ENCODE measurements around the gene DENND2D. TPM values are rescaled to one million over a fixed set of nuclear protein-coding genes. Genes with fewer than 3 reads are reported as not detected.

Gene DENND2D
- total RNA-seq, 2 experiments from 2014 or later, result 232 TPM

DNA sequence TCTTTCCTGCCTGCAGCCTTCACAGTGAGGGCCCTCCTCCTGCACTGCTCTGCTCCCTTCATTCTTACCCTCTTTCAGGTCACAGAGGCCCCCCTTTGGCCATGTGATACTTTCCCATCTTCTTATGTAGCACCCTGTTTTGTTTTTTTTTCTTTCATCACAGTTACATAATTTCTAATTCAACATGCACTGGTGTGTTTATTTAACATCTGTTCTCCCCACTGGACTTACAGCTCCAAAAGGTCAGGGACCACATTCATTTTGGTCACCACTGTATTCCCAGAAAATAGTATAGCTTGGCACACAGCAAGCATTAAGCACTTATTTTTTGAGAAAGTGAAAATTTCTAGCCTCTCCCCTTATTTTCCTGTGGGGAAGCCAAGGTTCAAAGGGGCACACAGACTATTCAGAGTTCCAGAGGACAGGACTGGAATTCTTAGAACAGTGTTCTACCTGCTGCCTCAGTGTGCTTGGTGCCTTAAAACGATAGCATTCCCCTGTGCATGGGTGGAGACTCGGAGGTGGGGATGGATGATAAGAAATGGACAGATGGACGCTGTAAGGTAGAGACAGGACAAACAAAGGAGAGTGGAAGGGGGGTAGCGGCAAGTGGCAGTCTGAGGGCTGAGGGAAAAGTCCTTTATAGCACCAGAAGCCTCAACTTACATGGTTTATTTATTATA lies 5.3 kb downstream of the DENND2D start:
- POLR2A ChIA-PET, result interaction anchor here (1.1 kb wide), 1 partner anchor 9 kb away, joined by 3 read pairs; no protein-coding TSS in a partner anchor
- CTCF ChIA-PET, result interaction anchor here (1.4 to 7.3 kb wide), 2 partner anchors 23 to 27 kb away, joined by 3 to 73 read pairs; no protein-coding TSS in a partner anchor

DNA sequence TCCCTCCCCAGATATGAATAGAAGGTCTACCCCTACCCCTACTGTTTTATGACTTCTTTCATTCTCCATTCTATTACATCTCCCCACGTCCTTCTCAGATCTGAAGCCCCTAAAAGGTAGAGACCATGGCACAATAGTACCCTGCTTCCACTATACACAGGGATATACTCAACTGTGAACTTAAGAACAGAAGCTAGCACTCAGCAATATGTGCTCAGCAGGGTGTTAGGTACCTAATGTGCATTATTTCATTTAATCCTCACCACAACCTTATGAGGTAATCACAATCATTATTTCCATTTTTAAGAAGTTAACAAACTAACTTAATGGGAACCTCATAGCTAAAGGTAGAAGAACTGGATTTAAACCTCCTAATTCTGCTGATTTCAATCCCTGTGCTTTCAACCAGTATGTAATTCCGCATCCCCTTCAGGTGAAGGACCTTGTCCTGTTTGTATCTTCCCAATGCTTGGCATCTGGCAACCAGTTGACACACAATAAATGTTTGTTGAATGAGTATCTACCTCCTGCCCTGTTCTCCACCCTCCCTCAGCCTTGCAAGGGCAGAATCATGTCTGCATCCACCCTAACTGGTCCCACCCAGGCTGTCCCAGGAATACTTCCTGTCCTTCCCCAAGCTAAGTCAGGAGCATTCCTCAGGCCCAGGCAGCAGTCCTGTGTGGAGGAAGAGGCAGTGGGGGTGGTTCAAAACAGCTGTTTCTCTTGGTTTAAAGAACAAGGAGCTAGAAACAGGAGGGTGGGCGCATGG lies 6.5 kb downstream of the DENND2D start:
- ChIA-PET POLR2A (interaction anchor here (1.8 kb wide), 1 partner anchor 22 kb away, joined by 10 read pairs; no protein-coding TSS in a partner anchor), CTCF (no interaction called here)

DNA sequence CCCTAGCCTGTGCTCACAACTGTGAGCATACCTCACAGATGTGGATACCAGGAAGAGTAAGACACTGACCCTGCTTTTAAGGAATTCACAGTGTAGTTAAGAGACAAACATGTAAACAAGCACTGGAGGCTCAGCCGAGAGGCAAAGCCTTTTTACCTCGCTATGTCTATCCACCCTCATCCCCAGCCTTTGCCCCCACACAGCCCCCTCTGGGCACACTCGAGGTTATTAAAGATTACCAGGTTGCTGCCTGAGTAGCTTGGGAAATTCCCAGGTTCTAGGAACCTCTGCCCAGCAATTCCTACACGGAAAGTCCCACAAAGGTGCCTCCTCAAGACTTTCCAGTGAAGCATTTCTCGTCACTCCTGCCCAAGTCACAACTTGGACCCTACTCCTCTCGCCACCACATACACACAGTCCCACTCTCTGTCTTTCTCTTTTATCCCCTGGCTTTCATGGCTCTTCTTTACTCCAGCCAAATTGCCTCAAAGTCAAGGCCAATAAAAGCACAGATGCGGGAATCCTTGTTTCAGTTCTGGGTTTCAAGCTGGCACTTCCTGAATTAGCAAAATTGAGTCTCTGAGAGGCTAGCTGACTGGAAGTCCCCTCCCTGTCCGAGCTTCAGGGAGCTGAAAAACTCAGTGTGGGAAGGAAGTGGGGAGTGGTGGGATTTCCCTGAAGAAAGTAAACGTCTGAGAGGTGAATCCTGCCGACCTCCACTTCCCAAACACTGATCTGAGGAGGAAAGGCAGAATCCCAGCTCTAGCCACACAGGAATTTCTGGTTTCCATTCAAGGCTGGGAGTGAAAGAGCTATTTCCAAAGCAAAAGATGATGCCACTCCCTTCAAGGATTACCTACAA lies 7.6 kb downstream of the DENND2D start:
- CTCF ChIA-PET, result interaction anchor here (0.8 to 1.5 kb wide), 2 partner anchors 25 to 28 kb away, joined by 3 to 5 read pairs; no protein-coding TSS in a partner anchor
- POLR2A ChIA-PET, result interaction anchor here (1.8 kb wide), 1 partner anchor 23 kb away, joined by 10 read pairs; no protein-coding TSS in a partner anchor

DNA sequence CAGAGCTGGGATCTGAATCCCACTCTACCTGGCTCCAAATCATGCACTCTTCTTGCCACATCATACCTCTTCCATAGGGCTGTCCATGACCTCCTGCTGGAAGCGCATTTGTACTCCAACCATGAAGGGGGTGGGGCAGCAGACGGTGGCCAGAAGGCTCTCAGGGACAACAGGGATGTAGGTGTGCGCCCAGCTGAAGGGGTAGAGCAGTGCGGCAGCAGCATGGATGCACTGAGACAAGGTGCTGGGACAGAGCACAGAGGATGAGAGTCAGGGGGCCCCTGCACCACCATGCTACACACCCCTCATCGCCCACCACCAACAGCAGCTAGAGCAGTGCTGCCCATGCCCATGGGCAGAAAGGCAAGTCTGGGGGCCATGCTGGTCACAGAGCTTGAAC lies 8.4 kb downstream of the DENND2D start:
- POLR2A ChIA-PET, result interaction anchor here (0.9 kb wide), 1 partner anchor 10 kb away, joined by 3 read pairs; no protein-coding TSS in a partner anchor
- CTCF ChIA-PET, result interaction anchor here (1.5 kb wide), 1 partner anchor 29 kb away, joined by 5 read pairs; no protein-coding TSS in a partner anchor

DNA sequence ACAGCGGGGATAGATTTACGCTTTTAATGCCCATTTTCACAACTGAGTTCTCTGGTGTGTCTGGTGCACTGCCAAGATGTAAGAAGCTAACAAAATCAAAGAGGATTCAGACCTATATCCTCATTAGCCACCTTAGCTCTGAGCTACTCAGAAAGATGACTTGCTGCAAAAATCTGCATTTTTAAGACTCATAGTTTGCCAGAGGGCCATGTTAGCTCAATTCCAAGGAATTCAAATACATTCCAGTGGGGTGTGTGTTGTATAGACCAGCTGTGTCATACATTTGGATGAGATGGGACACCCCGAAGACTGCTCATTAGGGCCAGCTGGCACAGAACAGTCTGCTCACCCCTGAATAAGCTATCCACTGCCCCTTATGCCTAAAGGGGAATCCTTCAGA lies 8.9 kb downstream of the DENND2D start:
- ChIA-PET CTCF (interaction anchor here (1.5 kb wide), 1 partner anchor 30 kb away, joined by 5 read pairs; no protein-coding TSS in a partner anchor), POLR2A (interaction anchor here (0.8 to 0.9 kb wide), 2 partner anchors 9 to 10 kb away, joined by 3 read pairs; partner anchors contain the start of gene DENND2D)

DNA sequence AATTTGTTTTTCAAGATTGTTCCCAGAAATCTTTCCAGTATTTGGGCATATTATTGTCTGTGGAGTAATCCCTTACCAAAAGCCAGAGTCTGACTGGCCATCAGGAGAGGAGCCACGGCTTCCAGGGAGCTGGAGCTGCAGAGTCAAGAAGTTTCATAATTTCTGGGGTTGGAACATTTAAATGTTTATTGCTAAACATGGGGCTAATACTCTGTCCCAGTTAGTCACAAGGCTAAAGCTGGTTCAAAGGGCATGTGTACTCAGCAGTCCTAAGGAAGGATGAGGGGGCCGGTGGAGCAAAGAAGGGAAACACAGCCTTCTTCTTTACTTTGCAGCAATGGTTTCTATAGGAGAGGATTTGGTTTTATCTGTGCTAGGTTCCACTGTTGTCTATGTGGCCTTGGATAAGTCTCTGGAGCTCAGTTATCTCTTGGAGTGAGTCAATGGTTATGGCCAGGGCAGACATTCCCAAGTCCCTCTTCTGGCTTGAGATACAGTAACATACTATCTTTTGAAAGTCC lies 9.5 kb downstream of the DENND2D start:
- ChIA-PET CTCF (interaction anchor here (1.5 kb wide), 1 partner anchor 30 kb away, joined by 5 read pairs; no protein-coding TSS in a partner anchor), POLR2A (interaction anchor here (0.8 kb wide), 1 partner anchor 9 kb away, joined by 3 read pairs; the partner anchor contains the start of gene DENND2D)

DNA sequence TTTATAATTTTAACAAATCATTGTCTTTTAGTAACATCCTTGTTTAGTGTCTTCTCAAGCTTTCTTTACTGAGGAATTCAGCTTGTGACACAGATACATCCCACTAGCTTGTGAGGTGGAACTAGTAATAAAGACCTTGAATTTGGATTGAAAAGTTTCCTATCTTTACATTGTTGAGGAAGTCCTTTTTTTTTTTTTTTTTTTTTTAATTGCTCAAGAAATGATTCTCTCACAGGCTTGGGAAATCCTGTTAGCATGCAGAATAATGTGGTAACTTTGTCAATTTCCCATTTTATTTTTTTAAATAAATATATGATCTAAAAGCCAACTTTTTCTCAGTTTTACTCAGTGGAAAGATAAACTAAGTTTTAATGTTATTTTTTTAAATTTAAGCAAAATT lies 15.8 kb downstream of the DENND2D start:
- POLR2A ChIA-PET, result no interaction called here

DNA sequence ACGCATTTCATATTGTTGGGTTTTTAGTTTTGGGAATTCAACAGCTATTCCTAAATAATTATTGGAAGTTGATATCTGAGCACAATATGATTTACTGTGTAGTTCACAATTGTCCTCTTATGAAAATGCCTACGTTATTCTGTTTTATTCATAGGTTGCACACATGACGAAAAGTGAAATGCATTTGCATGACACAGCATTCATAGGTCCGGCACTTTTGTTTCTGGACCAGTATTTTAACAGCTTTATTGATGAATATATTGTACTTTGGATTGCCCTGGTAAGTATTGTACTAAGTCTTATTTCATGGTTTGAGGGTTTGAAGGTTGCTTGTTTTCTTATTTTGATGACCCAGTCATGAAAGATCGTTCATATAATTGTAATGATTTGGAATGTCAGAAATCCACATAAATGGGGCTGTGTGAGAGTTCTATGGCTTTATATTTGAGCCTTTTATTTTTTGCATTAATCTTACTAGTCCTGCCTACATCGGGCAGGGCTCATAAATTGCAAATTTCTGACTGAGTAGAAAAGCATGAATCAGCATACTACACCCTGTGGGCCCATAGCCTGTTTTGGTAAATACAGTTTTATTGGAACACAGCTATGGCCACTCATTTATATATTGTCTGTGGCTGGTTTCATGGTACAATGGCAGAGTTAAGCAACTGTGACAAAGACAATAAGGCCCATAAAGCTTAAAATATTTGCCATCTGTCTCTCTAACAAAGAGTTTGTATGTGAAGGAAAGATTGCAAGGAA lies 17.0 kb downstream of the DENND2D start:
- ChIA-PET POLR2A (interaction anchor here (1.1 kb wide), 1 partner anchor 44 kb away, joined by 7 read pairs; the partner anchor contains the start of genes CEPT1 and DRAM2), CTCF (interaction anchor here (1.1 kb wide), 1 partner anchor 31 kb away, joined by 4 read pairs; no protein-coding TSS in a partner anchor)

More for the DNA sequence above, 15.8 kb downstream of the DENND2D start:
- CTCF ChIA-PET, result interaction anchor here (0.7 kb wide), 2 partner anchors 38 to 47 kb away, joined by 3 to 4 read pairs; no protein-coding TSS in a partner anchor

DNA sequence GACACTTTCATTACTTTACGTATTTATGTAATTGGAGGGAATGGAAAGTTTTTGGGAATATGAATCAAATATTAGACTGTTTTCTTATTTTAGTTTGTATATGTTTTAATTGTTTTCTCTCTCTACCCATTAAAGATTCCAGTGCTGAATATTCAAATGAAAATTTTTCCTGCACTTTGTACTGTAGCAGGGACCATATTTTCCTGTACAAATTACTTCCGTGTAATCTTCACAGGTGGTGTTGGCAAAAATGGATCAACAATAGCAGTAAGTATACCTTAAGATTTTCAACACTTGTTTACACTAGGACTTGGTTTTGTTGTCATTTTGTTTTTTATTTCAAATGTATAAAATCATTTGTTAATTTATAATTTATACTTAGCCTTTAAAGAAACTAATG lies 18.4 kb downstream of the DENND2D start:
- CTCF ChIA-PET, result interaction anchor here (1.1 kb wide), 1 partner anchor 32 kb away, joined by 4 read pairs; no protein-coding TSS in a partner anchor
- POLR2A ChIA-PET, result interaction anchor here (0.8 kb wide), 1 partner anchor 10 kb away, joined by 3 read pairs; no protein-coding TSS in a partner anchor

DNA sequence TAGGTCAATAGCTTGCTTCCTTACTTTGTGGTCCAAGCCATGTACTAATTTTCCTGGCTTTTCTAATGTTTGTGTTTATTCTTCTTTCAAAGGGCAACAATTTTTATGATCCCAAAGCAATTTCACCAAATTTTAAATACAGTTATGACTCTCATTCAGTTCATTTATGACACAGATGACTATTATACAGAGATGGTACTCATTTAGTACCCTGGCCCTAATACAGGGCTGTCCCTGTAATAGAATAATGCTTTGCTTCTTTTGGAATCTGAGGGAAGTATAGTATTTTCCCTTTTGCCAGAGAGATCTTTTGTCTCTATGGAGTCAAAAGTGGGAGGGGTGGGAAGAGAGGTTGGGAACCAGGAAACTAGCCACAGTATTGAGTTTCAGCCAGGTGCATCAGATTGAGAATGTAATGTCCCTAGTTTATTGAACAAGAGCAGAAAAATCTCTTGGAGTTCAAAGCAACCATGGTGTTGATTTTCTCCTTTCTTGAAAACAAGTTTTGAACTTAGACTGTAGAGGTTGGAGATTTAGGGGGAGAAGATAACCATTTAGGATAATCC lies 20.4 kb downstream of the DENND2D start:
- ChIA-PET POLR2A (interaction anchor here (0.6 to 1.2 kb wide), 2 partner anchors 18 to 23 kb away, joined by 3 to 4 read pairs; no protein-coding TSS in a partner anchor), CTCF (no interaction called here)

DNA sequence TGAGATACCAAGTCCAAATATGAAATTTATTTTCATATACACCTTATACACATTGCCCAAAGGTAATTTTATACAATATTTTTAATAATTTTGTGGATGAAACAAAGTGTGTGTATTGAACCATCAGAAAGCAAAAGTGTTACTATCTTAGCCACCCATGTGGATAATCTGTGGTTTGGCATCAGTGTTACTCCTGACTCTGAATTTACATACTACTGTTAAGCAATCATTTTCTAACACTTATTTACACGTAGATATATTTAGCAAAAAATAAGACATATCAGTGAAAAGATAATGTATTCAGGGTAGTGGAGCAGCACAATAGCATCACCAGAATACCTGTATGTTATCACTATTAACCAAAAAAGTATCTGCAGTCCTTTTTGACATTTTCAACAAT lies 23.8 kb downstream of the DENND2D start:
- CTCF ChIA-PET, result interaction anchor here (1.0 kb wide), 2 partner anchors 10 to 15 kb away, joined by 3 read pairs; no protein-coding TSS in a partner anchor
- POLR2A ChIA-PET, result no interaction called here

DNA sequence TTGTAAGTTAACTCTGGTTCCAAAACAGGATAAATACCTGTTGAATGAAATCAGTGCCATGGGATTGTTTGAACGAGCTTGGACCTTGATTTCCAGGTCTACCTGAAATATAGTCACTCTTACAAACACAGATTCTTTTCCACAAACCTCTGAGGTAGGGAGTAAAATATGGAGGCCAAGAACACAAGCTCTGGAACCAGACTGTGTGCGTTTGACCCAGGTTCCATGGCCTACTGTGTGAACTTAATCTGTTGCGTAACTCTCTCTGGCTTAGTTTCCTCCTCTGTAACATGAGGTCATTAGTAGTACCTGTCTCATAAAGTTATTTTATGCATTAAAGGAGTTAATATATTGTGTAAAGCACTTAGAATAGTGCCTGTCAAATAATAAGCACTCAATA lies 25.1 kb downstream of the DENND2D start:
- POLR2A ChIA-PET, result no interaction called here
- CTCF ChIA-PET, result no interaction called here

DNA sequence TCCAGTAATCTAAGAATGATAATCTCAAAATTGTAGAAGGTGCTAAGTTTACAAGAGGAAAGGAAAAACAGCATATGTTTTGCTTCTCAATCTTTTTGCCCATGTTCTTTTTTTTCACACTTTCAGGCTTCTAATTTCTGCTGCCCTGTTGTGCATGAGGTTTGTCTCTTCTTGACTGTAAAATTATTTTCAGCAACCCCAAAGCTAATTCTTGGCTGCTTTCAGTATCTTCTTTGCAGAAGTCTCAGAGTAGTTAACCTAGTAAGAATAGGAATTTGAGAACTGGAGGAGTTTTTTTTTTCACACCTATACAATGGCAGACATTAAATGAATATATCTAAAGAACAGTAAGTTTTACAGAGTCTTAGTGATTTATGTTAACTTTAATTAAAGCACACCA lies 26.4 kb downstream of the DENND2D start:
- POLR2A ChIA-PET, result no interaction called here

DNA sequence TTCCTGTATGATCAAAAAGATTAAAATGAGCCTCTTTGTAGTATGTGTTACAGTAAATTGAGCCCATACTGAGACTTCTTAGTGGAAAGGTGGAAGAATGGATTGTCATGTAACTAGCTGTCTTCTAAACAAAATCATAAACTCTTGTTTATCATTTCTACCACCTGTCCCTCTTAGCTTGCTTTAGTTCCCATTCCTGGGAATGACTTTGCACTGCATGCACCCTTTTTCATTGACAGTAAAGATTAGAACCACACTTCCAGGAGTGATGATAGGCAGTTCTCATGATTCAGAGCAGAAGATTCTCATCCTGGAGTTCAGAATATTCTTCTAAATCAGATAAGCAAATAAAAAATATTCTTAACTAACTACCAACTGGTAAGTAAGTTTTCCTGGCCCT lies 28.0 kb downstream of the DENND2D start:
- POLR2A ChIA-PET, result no interaction called here

More for the DNA sequence above, 26.4 kb downstream of the DENND2D start:
- CTCF ChIA-PET, result no interaction called here

DNA sequence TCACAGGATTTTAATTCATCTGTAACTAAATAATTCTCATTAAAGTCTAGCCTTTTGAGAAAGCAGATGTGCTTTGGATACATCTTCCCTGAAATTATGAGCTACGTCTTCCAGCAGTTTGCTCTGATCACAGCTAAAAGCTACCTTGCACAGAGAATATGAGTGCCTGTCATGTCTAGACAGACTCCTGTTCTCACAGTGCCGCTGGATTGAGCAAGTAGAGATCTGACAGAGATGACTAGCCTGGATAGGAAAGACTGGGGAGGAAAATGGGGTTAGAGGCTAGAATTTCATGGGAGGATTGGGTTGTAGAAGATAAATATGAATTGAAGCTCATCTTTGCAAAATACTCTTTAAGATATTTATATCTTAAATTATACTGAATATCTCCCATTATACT lies 36.3 kb downstream of the DENND2D start:
- CTCF ChIA-PET, result no interaction called here
- POLR2A ChIA-PET, result interaction anchor here (0.7 kb wide), 1 partner anchor 210 kb away, joined by 3 read pairs; no protein-coding TSS in a partner anchor

More for the DNA sequence above, 28.0 kb downstream of the DENND2D start:
- CTCF ChIA-PET, result no interaction called here

DNA sequence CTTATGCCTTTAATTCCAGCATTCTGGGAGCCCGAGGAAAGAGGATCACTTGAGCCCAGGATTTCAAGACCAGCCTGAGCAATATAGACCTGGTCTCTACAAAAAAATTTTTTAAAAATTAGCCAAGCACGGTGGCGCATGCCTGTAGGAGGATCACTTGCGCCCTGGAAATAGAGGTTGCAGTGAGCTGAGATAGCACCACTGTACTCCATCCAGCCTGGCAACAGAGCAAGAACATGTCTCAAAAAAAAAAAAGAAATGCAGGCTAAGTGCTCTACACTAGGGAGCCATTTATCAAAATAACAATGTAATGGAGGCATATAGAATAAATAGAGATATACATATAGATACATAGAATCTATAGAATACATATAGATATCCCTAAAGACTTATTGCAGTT lies 37.1 kb downstream of the DENND2D start:
- ChIA-PET POLR2A (interaction anchor here (0.7 kb wide), 1 partner anchor 211 kb away, joined by 3 read pairs; no protein-coding TSS in a partner anchor), CTCF (no interaction called here)

DNA sequence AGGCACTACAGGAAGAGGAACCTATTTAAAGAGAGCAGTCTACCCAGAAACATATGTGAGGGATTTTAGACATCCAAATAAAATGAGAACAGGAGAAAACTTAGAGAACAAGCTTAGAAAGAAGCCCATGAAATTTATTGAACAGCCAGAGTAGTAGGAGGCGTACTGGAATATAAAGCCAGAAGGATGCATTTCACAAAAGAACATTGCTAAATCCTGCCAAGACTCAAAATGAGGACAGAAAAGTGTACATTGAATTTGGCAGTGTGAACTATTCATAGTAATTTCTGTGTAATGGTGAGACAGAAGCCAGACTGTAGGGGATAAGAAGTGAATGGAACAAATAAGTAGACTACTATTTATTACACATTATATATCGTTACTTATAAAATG lies 38.0 kb downstream of the DENND2D start:
- CTCF ChIA-PET, result no interaction called here
- POLR2A ChIA-PET, result no interaction called here
